Lower leg skin (tissue), 3 donors: ENCODE measurements around the gene TIMD4.

Source experiments
- CTCF ChIP-seq, 3 donors: fragments of 450-650 bp; IDR thresholded peaks; one replicate each; pipeline ENCODE4 v1.5.1; 2016; ENCODE audit warnings: antibody characterized with exemption in 3 of 3, mild to moderate bottlenecking in 3 of 3, moderate library complexity in 2 of 3
- POLR2A ChIP-seq, 2 donors: fragments of 450-650 bp; IDR thresholded peaks; one replicate each; pipeline ENCODE4 v1.6.1; 2016 to 2017; ENCODE audit warnings: antibody characterized with exemption in 2 of 2, mild to moderate bottlenecking in 1 of 2, moderate library complexity in 1 of 2

- TF ChIP-seq CTCF (IDR thresholded peaks at IDR 0.05) (no peak), POLR2A (IDR thresholded peaks at IDR 0.05) (no peak)
Observed at GRCh38 chr5:156896546-156896945, 66.5 kb downstream of the TIMD4 start.
